ENCODE measurements around the gene CPED1. TPM values are rescaled to one million over a fixed set of nuclear protein-coding genes. Genes with fewer than 3 reads are reported as not detected.

The CPED1 gene
- total RNA-seq, 1 experiment from 2014 or later = 1.8 TPM

DNA sequence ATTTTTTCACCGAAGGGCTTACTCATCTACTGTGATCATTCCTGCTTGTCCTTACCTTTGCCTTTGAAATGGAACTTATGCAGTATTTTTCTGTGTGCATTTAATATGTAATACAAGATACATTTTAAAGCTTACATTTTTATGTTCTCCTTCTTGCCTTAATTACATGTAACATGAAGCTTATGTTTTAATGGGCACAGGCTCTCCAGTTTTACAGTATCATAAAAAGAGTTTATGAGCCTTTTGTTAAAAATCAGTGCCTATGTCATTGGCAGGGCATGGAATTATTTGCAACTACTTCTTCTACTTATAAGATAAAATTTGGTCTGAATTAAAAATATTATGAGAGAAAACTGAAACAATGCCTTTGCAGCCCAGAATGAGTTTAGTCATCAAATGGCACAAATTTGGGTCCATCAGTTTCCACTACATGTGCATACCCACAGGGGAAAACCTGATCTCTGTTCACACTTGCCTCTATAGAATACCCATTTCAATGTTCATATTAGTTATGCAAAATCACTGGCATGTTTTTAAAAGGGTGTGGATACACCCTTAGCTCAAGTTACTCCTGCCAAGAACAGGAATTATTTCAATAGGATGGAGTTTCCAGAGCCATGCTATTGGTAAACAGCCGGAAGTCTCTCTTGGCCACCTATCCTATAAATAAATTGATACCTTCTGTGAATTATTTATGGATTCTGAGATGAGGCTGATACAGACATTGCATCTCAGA is 312.3 kb downstream of the CPED1 start:
- CTCF ChIA-PET = no interaction called here
- H3K27ac ChIP-seq (ENCODE audit: low read length) = no peak overlapping the region

DNA sequence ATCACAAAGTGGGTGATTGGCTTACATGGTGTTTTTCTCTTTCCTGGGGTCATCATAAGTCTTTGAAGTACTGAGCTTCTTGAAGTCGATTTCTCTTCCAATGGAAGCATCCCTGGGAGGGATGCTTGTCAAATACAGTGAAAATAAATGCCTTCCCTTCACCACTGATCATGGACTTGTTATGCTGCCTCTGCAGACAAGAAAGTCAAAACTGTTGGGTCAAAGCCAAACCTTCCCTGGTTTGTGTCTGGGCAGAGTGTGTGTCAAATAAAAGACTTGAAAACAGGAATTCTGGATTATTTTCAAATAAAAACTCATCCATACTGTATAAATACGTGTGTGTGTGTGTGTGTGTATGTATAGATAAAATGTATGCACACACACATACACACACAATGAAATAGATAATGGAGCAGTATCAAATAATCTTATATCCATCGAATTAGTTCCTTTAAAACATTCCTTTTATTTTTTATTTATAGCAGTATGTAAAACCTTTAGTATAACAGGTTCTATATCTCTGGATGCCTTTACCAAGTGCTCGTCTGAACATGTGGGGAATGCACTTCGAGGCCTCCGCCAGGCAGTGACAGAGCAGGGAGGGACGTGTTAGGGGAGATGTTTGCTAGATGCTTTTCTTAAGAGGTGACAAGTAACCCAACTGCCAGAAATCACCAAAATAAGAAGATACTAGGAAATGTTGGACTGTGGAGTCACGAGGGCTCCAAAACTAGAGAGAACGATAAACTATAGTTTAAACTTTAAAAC is 313.1 kb downstream of the CPED1 start:
- H3K4me3 ChIP-seq (ENCODE audit: low read length) = no peak overlapping the region
- H2AFZ ChIP-seq (ENCODE audit: low read length) = peak overlapping the region; percentile 51

More for the DNA sequence above, 312.3 kb downstream of the CPED1 start:
- Histone ChIP-seq H3K4me3 (ENCODE audit: low read length) (no peak overlapping the region), H2AFZ (ENCODE audit: low read length) (no peak overlapping the region), H3K9me3 (ENCODE audit: low read length) (no peaks in the 10 kb centered on the region), H3K4me1 (ENCODE audit: insufficient read depth, low read length) (peaks cover 37% of the 10 kb centered on the region), H3K9me2 (replicated peaks; ENCODE audit: low read length) (no peaks in the 10 kb centered on the region), H3F3A (ENCODE audit: low read length, unreplicated experiment) (no peaks in the 10 kb centered on the region), H4K20me1 (ENCODE audit: low read length) (no peaks in the 10 kb centered on the region), H3K9ac (ENCODE audit: low read length) (no peak overlapping the region), H3K79me2 (ENCODE audit: low read length) (no peaks in the 10 kb centered on the region), H3K27me3 (ENCODE audit: low read length) (no peaks in the 10 kb centered on the region), H3K36me3 (ENCODE audit: low read depth, low read length) (no peaks in the 10 kb centered on the region), H3K4me2 (ENCODE audit: low read length) (no peak overlapping the region)
- ATAC-seq (no peak), DNase-seq (no peak)
- BruUV-seq (replicated peaks) = no TSS peak
- POLR2A ChIA-PET (ENCODE audit: unreplicated experiment) = no interaction called here
- TF ChIP-seq EZH2 (IDR thresholded peaks at IDR 0.05; ENCODE audit: low read length, unreplicated experiment) = no peak
- TF ChIP-seq, protein P1, sequence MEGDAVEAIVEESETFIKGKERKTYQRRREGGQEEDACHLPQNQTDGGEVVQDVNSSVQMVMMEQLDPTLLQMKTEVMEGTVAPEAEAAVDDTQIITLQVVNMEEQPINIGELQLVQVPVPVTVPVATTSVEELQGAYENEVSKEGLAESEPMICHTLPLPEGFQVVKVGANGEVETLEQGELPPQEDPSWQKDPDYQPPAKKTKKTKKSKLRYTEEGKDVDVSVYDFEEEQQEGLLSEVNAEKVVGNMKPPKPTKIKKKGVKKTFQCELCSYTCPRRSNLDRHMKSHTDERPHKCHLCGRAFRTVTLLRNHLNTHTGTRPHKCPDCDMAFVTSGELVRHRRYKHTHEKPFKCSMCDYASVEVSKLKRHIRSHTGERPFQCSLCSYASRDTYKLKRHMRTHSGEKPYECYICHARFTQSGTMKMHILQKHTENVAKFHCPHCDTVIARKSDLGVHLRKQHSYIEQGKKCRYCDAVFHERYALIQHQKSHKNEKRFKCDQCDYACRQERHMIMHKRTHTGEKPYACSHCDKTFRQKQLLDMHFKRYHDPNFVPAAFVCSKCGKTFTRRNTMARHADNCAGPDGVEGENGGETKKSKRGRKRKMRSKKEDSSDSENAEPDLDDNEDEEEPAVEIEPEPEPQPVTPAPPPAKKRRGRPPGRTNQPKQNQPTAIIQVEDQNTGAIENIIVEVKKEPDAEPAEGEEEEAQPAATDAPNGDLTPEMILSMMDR (conservative IDR thresholded peaks at IDR 0.05; ENCODE audit: low read depth, low read length) = no peak
- no peak for TF ChIP-seq EZH2phosphoT487 (IDR thresholded peaks at IDR 0.05; ENCODE audit: borderline replicate concordance, low read length)
- intact Hi-C loops (cut with micrococcal nuclease) = no loop called here

More for the DNA sequence above, 313.1 kb downstream of the CPED1 start:
- TF ChIP-seq, protein P1 (conservative IDR thresholded peaks at IDR 0.05; ENCODE audit: low read depth, low read length) = no peak
- TF ChIP-seq EZH2 (IDR thresholded peaks at IDR 0.05; ENCODE audit: low read length, unreplicated experiment) = no peak
- TF ChIP-seq EZH2phosphoT487 (IDR thresholded peaks at IDR 0.05; ENCODE audit: borderline replicate concordance, low read length) = no peak
- H3K9ac ChIP-seq (ENCODE audit: low read length) = no peak overlapping the region
- peaks cover 37% of the 10 kb centered on the region for H3K4me1 ChIP-seq (ENCODE audit: insufficient read depth, low read length)
- H3K36me3 ChIP-seq (ENCODE audit: low read depth, low read length) = no peaks in the 10 kb centered on the region
- no peaks in the 10 kb centered on the region for H3F3A ChIP-seq (ENCODE audit: low read length, unreplicated experiment)
- BruUV-seq (replicated peaks) = no TSS peak
- ATAC-seq (no peak), DNase-seq (peak; percentile 23)
- H3K9me3 ChIP-seq (ENCODE audit: low read length) = no peaks in the 10 kb centered on the region
- POLR2A ChIA-PET (ENCODE audit: unreplicated experiment) = no interaction called here
- H3K4me2 ChIP-seq (ENCODE audit: low read length) = peak overlapping the region; percentile 8
- intact Hi-C loops (cut with micrococcal nuclease) = no loop called here
- H3K9me2 ChIP-seq (replicated peaks; ENCODE audit: low read length) = no peaks in the 10 kb centered on the region
- CTCF ChIA-PET = no interaction called here
- peak overlapping the region; percentile 61 for H3K27ac ChIP-seq (ENCODE audit: low read length)
- no peaks in the 10 kb centered on the region for H3K79me2 ChIP-seq (ENCODE audit: low read length)
- no peaks in the 10 kb centered on the region for H4K20me1 ChIP-seq (ENCODE audit: low read length)
- no peaks in the 10 kb centered on the region for H3K27me3 ChIP-seq (ENCODE audit: low read length)

All from PC-3 (cell line).